ENCODE measurements around the gene DELE1.
A peak's percentile ranks its signal among the peaks of the same experiment; 100 is the strongest.

- TF ChIP-seq CTCF (IDR thresholded peaks at IDR 0.05): peak in 1 of 6 experiments; percentile 3
- TF ChIP-seq POLR2A (IDR thresholded peaks at IDR 0.05): peak; percentile 76 to 85
Measured at GRCh38 chr5:141874262-141874964, 49.3 kb upstream of the DELE1 start.
